COLO829 (cell line): ENCODE results near the gene ANKRD33.
A peak's percentile ranks its signal among the peaks of the same experiment; 100 is the strongest.

ENCODE experiments used
- DNase-seq: peaks from one replicate; pipeline ENCODE4 v3.0.0; 2012; ENCODE audit warnings: low spot score

The ANKRD33 gene

DNA sequence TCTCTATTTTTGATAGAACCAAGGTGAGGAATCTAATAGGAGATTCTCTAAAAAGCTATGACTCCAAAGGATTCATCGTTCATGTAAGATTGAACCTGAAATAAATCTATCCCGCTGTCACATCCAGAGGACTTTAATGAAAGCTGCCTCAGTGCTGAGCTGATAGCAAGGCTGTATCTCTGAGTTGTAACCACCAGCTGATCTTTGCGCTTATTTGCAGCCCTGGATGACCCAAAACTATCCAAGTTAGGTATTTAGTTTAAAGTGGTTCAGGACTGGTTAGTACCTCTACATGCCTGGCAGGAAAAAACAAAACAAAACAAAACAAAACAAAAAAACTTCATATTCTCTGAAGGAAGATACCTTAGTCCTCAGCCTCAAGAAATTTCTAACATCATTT is 8.8 kb upstream of the ANKRD33 start:
- no peak for DNase-seq

DNA sequence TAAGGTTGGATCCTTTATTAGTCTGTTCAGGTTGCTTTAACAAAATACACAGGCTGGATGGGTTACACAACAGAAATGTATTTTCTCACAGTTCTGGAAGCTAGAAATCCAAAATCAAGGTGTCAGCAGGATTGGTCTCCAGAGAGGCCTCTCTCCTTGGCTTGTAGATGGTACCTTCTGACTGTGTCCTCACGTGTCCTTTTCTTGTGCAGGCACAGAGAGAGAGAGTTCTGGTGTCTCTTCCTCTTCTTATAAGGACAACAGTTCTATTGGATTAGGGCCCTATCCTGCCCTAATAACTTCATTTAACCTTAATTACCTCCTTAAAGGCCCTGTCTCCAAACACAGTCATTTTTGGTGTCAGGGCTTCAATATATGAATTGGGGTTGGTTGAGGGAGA is 4.6 kb upstream of the ANKRD33 start:
- DNase-seq: no peak

DNA sequence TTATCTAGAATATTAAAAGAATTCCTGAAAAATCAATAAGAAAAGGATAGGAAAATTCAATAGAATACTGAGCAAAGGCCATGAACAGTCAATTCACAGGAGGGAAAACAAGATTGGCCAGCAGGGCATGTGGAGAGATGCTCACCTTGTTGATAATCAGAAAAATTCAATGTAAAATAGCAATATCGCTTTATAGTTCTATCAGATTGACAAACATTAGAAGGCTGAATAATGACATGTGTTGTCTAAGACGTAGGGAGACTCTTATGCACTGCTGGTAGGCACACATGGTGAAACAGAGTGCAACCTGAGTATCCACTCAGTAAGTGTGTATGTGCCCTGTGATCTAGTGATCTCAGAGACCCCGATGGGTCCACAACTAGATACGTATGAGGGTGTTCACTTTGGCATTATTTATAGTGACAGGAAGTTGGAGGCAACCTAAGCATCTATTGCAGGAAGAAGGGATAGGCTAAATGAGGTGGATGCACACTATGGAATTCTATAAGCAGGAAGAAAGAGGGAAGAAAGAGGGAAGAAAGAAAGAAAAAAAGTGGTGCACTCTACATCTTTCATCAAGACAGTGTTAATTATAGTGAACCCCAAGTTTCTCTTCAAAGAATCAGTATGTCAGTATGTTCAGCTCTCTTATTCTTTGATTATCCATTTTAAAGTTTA is 3.8 kb upstream of the ANKRD33 start:
- DNase-seq: no peak

DNA sequence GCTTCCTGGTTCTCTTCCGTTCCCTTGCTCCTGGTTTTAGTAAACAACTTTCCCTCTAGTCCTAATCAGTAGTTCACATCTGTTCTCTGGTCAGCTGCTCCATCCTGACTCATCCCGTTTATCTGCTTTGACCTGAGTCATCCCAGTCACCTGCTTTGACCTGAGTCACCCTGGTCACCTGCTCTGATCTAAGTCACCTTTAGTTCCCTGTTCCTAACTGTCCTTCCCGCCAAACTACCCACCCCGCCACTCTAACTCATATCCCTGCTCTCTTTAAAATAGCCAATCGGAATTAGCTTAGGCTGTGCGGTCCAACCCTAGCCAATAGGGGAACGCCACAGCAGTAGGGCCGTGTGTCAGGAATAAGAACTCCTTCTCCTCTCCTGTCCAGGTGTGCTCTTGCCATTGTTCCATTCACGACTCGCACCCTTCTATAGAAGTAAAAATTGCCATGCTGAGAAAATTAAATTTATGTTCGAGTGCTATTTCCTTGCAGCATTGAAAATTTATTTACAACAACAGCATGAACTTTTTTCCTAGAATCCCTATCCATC is 3.1 kb upstream of the ANKRD33 start:
- no peak for DNase-seq

DNA sequence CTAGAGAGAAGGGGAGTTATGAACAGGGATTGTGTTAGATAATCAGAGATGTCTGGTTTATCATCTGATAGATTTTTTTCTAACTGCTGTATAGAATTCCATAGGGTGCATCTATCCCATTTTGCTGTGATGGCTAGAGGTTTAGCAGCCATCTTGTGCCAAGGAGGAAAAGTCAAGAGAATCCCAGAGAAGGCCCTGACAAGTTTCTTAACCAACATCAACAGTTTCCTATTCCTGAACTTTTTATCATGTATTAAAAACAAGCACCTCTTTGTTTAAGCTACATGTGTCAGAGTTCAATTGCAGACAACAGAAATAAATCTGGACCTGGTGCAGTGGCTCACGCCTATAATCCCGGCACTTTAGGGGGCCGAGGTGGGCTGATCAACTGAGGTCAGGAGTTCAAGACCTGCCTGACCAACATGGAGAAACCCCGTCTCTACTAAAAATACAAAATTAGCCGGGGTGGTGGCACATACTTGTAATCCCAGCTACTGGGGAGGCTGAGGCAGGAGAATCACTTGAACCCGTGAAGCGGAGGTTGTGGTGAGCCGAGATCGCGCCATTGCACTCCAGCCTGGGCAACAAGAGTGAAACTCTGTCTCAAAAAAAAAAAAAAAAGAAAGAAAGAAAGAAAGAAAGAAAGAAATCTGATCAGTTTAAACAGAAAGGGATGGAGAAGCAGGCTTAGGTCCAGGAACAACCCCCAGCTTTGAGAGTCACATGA is 2.4 kb upstream of the ANKRD33 start:
- DNase-seq: peak; percentile 54

DNA sequence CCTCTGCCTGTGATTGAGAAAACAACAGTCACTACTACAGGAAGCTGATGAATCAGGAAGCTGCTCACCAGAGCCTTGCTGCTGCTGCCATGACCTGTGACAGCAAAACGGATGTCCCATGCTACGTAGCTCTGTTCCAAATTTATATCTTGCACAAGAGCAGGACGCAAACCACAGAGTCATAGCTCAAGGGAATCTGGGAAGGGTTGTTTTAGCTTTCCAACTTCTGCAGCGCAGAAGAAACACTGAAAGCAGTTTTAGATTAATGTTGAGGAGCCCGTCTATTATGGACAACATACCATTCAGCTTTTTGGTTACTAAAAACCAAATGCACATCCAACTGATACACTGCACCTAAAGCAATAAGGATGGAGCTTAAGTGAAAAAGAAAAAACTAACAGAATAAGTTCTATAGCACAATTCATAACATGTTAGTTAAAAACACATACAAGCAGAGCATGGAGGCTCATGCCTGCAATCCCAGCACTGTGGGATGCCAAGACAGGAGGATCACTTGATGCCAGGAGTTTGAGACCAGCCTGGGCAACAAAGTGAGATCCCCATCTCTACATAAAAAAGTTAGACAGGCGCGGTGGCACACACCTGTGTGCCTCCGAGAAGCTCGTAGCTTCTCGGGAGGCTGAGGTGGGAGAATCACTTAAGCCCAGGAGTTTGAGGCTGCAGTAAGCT is 1.7 kb upstream of the ANKRD33 start:
- peak; percentile 82 for DNase-seq

DNA sequence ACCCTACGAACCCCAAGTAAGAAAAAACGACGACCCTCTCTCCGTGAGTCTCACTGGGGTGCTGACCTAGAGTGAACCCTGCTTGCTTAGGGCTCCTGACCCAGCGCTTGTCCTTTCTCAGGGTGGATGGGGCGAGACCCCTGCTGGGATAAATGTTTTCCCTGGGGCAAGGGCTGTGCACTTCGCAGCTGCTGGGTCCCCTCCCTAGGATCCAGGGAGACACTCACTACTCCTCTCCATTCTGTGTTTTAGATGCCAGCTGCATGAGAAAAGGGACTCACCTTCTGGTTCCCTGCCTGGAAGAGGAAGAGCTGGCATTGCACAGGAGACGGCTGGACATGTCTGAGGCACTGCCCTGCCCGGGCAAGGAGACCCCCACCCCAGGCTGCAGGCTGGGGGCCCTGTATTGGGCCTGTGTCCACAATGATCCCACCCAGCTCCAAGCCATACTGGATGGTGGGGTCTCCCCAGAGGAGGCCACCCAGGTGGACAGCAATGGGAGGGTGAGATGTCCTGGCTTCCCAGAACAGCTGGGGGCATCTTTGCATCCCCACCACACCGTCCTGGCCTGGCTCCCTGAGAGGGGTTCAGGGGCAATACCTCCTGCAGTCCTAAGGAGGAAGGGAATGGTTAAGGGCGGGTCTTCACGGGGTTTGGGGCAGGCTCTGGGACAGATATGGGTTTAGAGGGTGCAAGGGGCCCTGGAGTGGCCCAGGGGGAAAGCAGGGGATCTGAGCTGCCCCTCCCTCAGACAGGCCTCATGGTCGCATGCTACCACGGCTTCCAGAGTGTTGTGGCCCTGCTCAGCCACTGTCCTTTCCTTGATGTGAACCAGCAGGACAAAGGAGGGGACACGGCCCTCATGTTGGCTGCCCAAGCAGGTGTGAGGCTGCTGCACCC is 663 bp downstream of the ANKRD33 start:
- no peak for DNase-seq

DNA sequence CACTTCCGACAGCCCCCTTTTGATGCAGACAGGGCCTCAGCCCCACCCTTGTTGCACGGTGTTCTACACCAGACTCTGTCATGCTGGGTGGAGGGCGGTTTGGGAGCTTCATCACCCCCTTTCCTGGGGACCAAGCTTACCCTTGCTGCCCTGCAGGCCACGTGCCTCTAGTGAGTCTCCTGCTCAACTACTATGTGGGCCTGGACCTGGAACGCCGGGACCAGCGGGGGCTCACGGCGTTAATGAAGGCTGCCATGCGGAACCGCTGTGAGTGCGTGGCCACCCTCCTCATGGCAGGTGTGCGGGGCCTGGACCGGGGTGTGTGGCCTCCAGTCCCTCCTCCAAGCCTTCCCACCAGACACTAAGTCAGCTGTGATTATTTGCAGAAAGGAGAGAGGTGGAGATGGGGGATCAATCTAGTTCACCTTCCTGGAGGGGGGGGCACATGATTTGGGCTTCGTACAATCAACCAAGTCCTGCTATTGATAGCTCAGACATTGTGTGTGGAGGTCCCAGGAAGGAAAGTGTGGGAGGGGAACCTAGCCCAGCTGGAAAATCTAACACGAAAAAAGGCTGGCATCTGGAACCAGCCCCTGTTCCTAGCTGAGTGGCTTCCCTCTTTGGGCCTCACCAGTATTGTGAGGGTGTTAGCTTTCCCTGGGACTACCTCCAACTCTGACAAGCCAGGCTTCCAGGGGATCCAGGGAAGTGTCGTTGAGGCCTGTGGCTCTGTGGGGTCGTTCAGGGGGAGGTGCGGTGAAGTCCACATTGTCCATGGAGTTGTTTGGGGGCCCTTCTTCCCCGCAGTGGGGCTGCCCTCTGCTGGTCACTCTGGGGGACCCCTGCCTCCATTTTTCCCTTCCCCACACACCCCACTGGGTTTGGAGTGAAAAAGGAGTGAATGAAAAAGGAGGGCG is 1.6 kb downstream of the ANKRD33 start:
- no peak for DNase-seq

DNA sequence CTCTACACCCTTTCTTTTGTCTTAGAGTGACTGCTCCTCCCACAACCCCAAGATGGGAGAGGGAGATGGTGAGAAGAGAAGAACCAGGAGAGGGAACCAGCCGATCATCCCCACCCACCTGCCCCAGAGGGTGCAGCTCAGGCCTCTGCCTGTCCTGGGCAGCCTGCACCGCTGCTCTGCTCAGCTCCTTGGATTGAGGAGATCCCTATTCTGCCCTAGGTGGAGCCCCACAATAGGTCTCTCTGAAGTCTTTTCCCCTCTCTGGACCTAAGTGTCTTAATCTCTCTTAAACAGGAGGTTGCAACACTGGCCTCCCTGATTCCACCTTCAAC is 2.2 kb downstream of the ANKRD33 start:
- DNase-seq: no peak

DNA sequence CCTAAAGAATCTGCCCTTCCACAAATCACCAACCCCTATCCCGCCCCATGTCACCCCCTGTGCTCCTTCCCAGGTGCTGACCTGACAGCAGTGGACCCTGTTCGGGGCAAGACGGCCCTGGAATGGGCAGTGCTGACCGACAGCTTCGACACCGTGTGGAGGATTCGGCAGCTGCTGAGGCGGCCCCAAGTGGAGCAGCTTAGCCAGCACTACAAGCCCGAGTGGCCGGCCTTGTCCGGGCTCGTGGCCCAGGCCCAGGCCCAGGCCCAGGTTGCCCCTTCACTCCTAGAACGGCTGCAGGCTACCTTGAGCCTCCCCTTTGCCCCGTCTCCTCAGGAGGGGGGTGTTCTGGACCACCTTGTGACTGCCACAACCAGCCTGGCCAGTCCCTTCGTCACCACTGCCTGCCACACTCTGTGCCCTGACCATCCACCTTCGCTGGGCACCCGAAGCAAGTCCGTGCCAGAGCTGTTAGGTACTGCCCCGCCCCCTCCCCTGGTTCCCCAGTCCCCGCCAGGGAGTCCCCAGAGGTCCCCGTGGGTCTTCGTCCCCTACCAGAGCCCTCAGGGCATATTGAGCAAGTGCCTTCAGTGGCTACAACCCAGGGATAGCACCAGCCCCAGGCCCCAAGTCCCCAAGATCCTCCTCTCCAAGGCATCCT is 2.7 kb downstream of the ANKRD33 start:
- DNase-seq: no peak

DNA sequence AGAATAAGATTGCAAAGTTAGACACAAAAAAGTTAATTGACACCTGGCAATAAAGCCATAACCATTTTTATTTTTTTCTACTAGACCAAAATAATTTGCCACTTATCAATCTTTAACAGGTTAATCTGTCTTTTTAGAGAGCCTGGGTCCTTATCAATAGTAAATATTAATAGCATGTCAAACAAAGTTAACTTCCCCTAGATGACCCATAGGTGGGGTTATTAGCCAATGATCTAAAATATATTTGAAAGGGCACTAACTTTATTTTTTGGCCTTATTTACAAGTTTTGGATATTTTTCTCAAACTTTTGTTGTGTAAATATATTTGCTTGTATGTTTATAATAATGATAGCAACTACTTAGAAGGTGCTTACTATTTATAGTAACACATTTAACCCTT is 3.9 kb downstream of the ANKRD33 start:
- no peak for DNase-seq

DNA sequence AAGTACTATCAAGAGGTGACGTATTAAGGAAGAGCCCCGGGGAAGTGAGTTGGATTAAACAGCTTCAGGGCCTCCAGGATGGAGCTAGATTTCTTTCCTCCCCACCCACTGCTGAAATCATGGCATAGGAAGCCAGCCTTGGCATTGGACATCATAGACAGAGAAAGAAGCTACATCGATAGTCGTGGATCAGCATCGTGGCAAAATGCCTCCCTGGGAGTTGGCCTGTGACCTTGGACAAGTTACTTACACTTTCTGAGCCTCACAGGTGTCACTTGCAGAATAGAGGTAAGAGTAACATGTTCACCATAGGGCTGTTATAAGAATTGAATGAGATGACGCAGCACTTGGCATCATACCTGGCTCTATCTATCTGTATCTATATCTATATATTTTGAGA is 5.9 kb downstream of the ANKRD33 start:
- no peak for DNase-seq

DNA sequence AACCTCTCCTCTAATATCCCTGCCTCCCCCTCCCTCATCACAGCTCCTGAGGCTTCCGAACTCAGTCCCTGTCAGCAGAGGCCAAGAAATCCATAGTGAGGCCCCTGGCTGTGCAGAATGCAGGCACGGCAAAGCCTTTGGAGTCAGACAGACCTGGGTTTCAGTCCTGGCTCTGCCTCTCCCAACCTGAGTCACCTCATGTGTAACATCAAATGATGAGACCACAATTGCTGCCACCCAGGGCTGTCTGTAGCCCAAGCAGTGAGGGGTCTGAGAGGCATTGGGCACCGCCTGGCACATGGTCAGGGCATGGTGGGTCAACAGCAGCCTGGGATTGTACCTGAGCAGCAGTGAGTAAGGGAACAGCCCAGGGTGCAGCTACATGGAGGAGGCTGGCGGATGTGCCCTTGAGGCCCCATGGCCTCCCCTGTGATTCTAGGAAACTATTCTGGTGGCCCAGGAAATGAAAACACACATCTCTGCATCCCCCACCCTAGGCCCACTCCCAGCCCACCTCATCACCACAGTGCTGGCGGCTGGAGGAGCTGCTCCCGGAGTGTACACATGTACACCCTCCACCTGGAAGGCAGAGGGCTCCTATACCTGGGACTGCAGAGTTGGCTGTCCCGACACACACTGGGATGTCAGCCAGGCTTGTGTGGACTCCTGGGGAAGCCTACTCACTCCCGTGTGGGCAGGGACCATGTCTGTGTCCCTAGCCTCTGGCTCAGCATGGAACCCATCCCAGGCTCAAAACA is 7.7 kb downstream of the ANKRD33 start:
- no peak for DNase-seq

DNA sequence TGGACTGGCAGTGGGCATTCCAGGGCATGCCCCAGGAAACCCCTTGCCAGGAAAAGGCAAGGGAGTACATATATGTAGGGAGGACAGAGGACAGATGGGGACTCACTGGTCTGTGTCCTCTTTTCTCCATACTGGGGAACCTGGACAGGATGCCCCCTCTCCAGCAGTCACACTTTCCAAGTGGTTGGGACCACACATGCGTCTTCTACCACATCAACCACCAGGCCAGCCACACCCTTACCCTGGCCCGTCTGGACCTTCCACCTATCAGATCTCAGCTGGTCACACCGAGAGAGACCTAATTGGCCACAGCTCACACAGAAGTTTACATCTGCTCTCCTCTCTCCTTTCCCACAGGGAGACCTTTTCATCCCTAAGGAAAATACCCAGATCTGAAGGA is 8.3 kb downstream of the ANKRD33 start:
- DNase-seq: no peak

DNA sequence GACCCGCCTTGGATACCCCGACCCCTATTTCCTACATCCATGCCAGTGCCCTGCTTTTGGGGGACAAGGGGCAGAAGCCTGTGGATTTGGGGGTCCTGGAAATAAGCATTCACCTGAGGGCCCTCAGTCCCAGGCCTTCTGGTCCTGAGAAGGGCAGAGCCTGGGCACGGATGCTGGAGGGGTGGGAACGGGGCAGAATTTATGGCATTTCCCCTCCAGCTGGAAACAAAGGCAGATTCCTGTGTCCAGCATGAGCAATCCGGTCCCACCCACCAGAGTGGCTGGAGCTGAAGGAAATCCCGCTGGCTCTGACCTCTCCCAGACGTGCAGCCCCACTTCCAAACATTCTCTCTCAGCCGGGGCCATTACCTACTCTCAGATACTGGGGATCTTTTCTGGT is 9.3 kb downstream of the ANKRD33 start:
- DNase-seq: no peak

DNA sequence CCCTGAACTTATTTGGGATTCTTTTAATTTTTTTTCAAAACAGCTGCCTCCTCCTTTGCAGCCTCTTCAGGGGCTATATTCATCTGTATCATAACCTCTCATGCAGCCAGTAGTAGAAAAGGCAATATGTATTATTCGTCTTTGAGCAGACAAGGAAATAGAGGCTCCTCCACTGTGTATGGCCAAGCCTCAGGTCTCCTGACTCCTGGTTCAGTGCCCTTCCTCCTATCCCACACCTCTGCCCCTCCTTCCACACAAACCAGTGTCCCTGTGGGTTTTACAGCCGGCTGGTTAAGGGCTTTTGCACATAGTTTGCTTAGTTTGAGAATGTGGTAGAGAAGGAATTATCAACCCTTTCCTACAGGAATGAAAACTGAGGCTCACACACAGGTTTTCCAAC is 10.6 kb downstream of the ANKRD33 start:
- DNase-seq: no peak

DNA sequence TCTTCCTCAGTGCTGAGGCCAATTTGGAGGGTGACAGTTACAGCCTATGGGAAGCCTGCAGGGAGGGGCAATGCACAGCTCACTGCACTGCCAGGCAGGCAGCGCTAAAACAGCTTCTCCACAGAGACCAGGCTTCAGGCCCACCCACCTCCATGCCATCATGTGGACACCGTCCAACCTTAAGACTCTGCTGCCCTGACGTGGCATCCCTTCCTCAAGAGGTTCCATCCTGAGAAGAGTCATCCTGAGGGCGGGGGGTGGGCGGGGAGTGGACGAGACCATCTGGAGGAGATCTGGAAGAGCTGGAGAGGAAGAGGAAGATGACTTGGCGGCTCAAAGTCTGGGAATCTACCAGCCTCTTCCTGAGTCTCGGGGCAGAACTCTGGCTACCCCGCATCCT is 11.0 kb downstream of the ANKRD33 start:
- no peak for DNase-seq

DNA sequence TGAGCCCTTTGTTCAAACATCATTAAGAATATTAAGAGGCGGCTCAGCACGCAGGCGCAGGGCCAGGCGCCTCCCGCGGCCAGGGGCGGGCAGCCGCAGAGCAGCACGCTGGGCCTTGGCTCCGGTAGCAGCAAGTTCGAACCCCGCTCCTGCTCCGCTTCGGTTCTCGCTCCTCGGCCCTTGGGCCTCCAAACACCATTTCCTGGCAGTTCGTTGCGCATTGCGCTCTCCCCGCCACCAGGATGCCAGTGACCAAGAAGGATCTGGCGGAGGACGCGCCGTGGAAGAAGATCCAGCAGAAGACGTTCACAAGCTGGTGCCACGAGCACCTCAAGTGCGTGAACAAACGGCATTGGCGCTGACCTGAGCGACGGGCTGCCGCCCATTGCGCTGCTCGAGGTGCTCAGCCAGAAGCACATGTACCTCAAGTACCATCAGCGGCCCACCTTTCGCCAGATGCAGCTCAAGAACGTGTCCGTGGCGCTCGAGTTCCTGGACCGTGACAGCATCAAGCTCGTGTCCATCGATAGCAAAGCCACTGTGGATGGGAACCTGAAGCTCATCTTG is 12.5 kb downstream of the ANKRD33 start:
- no peak for DNase-seq

DNA sequence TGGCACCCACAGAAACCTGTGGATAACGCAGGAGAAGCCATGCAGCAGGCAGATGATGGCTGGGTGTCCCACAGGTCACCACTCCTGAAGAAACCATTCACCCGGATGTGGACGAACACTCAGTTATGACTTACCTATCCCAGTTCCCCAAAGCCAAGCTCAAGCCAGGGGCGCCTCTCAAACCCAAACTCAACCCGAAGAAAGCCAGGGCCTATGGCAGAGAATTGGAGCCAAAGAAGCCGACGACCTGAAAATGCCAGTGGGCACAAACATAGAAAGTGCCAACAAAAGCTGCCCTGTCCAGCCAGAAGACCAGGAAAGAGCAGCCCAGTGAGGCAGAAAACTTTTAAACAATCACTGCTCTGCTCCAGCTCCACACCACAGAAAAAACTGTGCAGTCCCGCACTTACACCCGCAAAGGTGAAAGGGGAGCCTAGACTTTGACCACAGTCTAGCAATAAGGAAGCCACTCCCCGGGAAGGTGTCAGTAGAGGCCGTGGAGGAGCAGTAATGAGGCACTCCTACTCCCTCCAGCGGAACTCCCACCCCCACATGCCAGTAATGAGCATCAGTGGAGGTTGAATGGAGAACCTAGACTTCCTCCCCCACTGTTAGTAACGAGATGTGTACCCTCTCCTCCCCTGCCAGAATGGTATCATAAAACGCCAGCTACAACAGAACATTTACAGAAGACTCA is 13.4 kb downstream of the ANKRD33 start:
- no peak for DNase-seq
